ACC112 (cell line): Measurements from ENCODE around the gene SP1.

Experiments
- H2AFZ ChIP-seq: fragments of 200-600 bp; sonication (generic); one replicate; pipeline ENCODE4 v1.6.0; 2017; ENCODE audit warnings: antibody characterized with exemption, low read length; ENCODE audit not compliant: unreplicated experiment
- H3K27ac ChIP-seq: fragments of 200-600 bp; sonication (generic); 2 replicates; pipeline ENCODE4 v1.5.1; 2014; ENCODE audit warnings: low read depth, mild to moderate bottlenecking, antibody characterized with exemption, low read length, moderate library complexity
- H3K27me3 ChIP-seq: fragments of 200-600 bp; sonication (generic); 2 replicates; pipeline ENCODE4 v1.6.1; 2014; ENCODE audit warnings: mild to moderate bottlenecking, antibody characterized with exemption, low read length, moderate library complexity, mixed read lengths; ENCODE audit not compliant: insufficient read depth
- H3K36me3 ChIP-seq: fragments of 200-600 bp; sonication (generic); 2 replicates; pipeline ENCODE4 v1.6.1; 2016; ENCODE audit warnings: mild to moderate bottlenecking, antibody characterized with exemption, low read length, moderate library complexity, mixed read lengths; ENCODE audit not compliant: insufficient read depth
- H3K4me1 ChIP-seq: fragments of 200-600 bp; sonication (generic); one replicate; pipeline ENCODE4 v1.6.1; 2016; ENCODE audit warnings: low read length, mixed read lengths; ENCODE audit not compliant: insufficient read depth, unreplicated experiment, control insufficient read depth
- H3K4me3 ChIP-seq: fragments of 200-600 bp; sonication (generic); 2 replicates; pipeline ENCODE4 v1.5.1; 2014; ENCODE audit warnings: mild to moderate bottlenecking, low read depth, low read length
- H3K79me2 ChIP-seq: fragments of 200-600 bp; sonication (generic); one replicate; pipeline ENCODE4 v1.6.0; 2016; ENCODE audit warnings: low read length; ENCODE audit not compliant: control insufficient read depth, unreplicated experiment, insufficient read depth

The SP1 gene

GRCh38 chr12:53343449-53343848, 36.5 kb upstream of the SP1 start:
- no peaks in the 10 kb centered on the region for H3K79me2 ChIP-seq
- H3K27ac ChIP-seq = no peak overlapping the region
- H3K4me1 ChIP-seq = peaks cover 11% of the 10 kb centered on the region
- H3K36me3 ChIP-seq = no peaks in the 10 kb centered on the region
- H3K4me3 ChIP-seq = no peak overlapping the region
- H2AFZ ChIP-seq = no peak overlapping the region
- peaks cover 14% of the 10 kb centered on the region for H3K27me3 ChIP-seq

- H3K27ac ChIP-seq = no peak overlapping the region
- no peak overlapping the region for H2AFZ ChIP-seq
- H3K4me1 ChIP-seq = peaks cover 11% of the 10 kb centered on the region
Measured at GRCh38 chr12:53343969-53344368, 36.0 kb upstream of the SP1 start.

DNA sequence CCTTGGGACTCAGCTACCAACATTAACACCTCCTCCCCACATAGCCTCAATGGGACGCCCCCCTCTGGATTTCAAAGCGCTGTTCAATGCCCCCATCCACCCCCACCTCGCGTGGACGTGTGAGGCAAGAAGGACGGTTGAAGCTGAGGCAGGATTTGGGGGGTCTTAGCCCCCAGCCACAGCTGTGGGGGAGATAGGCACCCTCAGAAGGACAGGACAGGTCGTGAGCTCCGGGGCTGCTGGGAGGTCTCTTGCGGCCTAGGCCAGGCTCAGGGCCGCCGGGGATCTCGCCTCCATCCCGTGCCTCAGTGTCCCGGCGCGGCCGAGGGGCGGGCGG, 35.5 kb upstream of the SP1 start:
- H3K36me3 ChIP-seq = no peaks in the 10 kb centered on the region
- no peaks in the 10 kb centered on the region for H3K79me2 ChIP-seq
- H3K27me3 ChIP-seq = peaks cover 6% of the 10 kb centered on the region
- H2AFZ ChIP-seq = peak overlapping the region; percentile 77
- peak overlapping the region; percentile 72 for H3K4me3 ChIP-seq
- no peak overlapping the region for H3K27ac ChIP-seq
- peaks cover 11% of the 10 kb centered on the region for H3K4me1 ChIP-seq

More at GRCh38 chr12:53343969-53344368, 36.0 kb upstream of the SP1 start:
- peaks cover 9% of the 10 kb centered on the region for H3K27me3 ChIP-seq
- no peaks in the 10 kb centered on the region for H3K36me3 ChIP-seq
- no peaks in the 10 kb centered on the region for H3K79me2 ChIP-seq
- peak overlapping the region; percentile 72; the same call in 1 of the 2 replicates for H3K4me3 ChIP-seq

DNA sequence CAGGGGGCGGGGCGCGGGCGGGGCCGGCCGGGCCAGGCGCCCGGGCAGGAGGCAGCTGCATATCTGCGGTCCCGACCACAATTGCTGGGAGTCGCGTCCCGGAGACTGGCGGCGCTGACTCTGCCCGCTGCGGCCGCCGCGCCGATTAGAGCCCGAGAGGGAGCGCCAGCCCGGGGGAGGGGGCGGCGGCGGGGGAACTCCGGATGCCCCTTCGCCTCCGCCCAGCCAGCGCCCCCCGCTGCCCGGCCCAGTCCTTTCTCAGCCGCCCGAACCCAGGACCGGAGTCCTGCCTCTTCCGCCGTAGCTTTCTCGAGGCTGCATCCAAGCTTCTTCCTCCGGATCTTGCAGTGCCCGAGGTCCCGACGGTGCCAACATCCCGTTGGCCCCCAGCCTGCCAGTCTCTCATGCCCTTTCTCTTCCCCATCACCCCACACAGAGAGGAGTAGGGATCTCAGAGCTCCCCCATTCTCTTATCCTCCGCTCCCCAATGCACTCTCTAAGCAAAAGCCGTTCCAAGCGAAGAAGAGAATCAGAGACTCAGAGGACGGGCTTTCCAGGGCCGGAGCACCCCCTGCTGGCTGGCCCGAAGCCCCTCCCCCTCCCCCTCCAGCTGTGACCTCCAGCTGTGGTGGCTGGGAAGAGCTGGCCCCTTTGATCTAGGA, 35.0 kb upstream of the SP1 start:
- peak overlapping the region; percentile 72 for H3K4me3 ChIP-seq
- H3K27me3 ChIP-seq = peaks cover 2% of the 10 kb centered on the region; the same call in 1 of the 2 replicates
- H3K27ac ChIP-seq = no peak overlapping the region
- peak overlapping the region; percentile 64 for H2AFZ ChIP-seq
- H3K79me2 ChIP-seq = no peaks in the 10 kb centered on the region
- H3K4me1 ChIP-seq = peaks cover 11% of the 10 kb centered on the region
- H3K36me3 ChIP-seq = no peaks in the 10 kb centered on the region

GRCh38 chr12:53345486-53346188, 34.3 kb upstream of the SP1 start:
- no peak overlapping the region for H3K27ac ChIP-seq

GRCh38 chr12:53346491-53346890, 33.5 kb upstream of the SP1 start:
- Histone ChIP-seq H3K27me3 (no peaks in the 10 kb centered on the region), H3K36me3 (no peaks in the 10 kb centered on the region), H3K4me3 (no peak overlapping the region), H2AFZ (no peak overlapping the region), H3K79me2 (no peaks in the 10 kb centered on the region), H3K27ac (no peak overlapping the region), H3K4me1 (peaks cover 11% of the 10 kb centered on the region)

More at GRCh38 chr12:53345486-53346188, 34.3 kb upstream of the SP1 start:
- Histone ChIP-seq H3K4me3 (peak overlapping the region; percentile 72), H3K4me1 (peaks cover 11% of the 10 kb centered on the region), H2AFZ (no peak overlapping the region), H3K27me3 (no peaks in the 10 kb centered on the region), H3K36me3 (no peaks in the 10 kb centered on the region), H3K79me2 (no peaks in the 10 kb centered on the region)

DNA sequence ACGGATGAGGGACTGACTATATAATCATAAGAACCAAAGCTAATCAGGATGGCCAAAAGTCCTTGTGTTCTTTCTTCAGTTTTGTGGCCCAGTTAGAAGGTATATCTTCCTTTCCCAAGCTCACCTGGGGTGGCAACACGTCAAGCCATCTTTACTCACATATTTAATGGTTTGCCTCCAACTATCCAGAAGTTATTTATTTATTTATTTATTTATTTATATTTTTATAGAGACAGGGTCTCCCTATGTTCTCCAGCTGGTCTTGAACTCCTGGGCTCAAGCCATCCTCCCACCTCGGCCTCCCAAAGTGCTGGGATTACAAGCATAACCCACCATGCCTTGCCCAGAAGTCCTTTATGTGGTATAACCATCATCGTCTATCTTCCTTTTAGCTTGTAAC, 32.1 kb upstream of the SP1 start:
- Histone ChIP-seq H3K4me1 (peaks cover 11% of the 10 kb centered on the region), H3K27ac (no peak overlapping the region), H3K36me3 (no peaks in the 10 kb centered on the region), H2AFZ (no peak overlapping the region), H3K79me2 (no peaks in the 10 kb centered on the region), H3K4me3 (no peak overlapping the region), H3K27me3 (no peaks in the 10 kb centered on the region)

GRCh38 chr12:53352331-53353256, 27.4 kb upstream of the SP1 start:
- Histone ChIP-seq H3K27me3 (no peaks in the 10 kb centered on the region), H3K27ac (no peak overlapping the region), H2AFZ (no peak overlapping the region), H3K4me3 (no peak overlapping the region), H3K36me3 (no peaks in the 10 kb centered on the region), H3K79me2 (no peaks in the 10 kb centered on the region), H3K4me1 (no peaks in the 10 kb centered on the region)

DNA sequence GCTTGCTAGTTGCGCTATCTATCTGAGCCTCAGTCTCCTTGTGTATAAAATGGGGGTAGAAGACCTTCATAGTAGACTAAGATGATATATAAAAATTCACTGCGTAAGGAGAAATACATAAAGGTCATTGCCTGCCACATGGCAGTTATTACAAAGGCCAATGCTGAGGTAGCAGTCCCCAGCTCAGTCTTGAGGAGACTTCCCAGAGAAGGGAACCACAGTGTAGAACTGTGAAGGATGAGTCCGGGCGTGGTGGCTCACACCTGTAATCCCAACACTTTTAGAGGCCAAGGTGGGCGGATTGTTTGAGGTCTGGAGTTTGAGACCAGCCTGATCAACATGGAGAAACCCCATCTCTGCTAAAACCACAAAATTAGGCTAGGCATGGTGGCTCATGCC, 26.7 kb upstream of the SP1 start:
- H3K27me3 ChIP-seq = no peaks in the 10 kb centered on the region

GRCh38 chr12:53355121-53355520, 24.9 kb upstream of the SP1 start:
- Histone ChIP-seq H3K79me2 (no peaks in the 10 kb centered on the region), H3K36me3 (no peaks in the 10 kb centered on the region), H2AFZ (no peak overlapping the region), H3K4me3 (no peak overlapping the region), H3K27me3 (no peaks in the 10 kb centered on the region), H3K4me1 (no peaks in the 10 kb centered on the region), H3K27ac (no peak overlapping the region)

More for the DNA sequence above, 26.7 kb upstream of the SP1 start:
- H3K4me1 ChIP-seq = no peaks in the 10 kb centered on the region
- H2AFZ ChIP-seq = no peak overlapping the region
- no peaks in the 10 kb centered on the region for H3K36me3 ChIP-seq
- no peak overlapping the region for H3K27ac ChIP-seq
- no peak overlapping the region for H3K4me3 ChIP-seq
- no peaks in the 10 kb centered on the region for H3K79me2 ChIP-seq
